A549 (cell line): Measurements from ENCODE around the gene NUP58. TPM values are rescaled to one million over a fixed set of nuclear protein-coding genes. Genes with fewer than 3 reads are reported as not detected.

ENCODE experiments used
- ATAC-seq, 2 experiments: fragments of 200-7000 bp in 1 of 2; fragments of >200 bp in 1 of 2; cut with Nextera tagmentation in 1 of 2; cut with Tn5 transposase in 1 of 2; 3 replicates each; pipeline versions ENCODE4 v1.8.0 to v1.9.1; 2018 to 2020; ENCODE audit warnings: mild to moderate bottlenecking in 1 of 2, moderate library complexity in 1 of 2
- CTCF ChIA-PET: fragments of 300-600 bp; sonication (Branson Sonifier 250); formaldehyde crosslinking; extraction: SDS; loops from one replicate; lab custom pipeline; 2021; ENCODE audit warnings: antibody characterized with exemption, inconsistent platforms; lab: Yijun Ruan, JAX
- POLR2A ChIA-PET: fragments of 350-600 bp; formaldehyde crosslinking; extraction: SDS; loops from one replicate; lab custom pipeline; 2021; ENCODE audit warnings: antibody characterized with exemption, inconsistent platforms; lab: Yijun Ruan, JAX
- DNase-seq, 2 experiments: peaks; one replicate each; pipeline versions ENCODE4 v3.0.0 to v3.0.0-alpha.2; 2011 to 2016; ENCODE audit warnings: low read depth in 1 of 2, low spot score in 1 of 2
- FAIRE-seq: peaks from 2 replicates; lab custom pipeline; 2011; peaks lifted over from hg19 to GRCh38; lab: Jason Lieb, UNC
- H3K27ac ChIP-seq, 2 experiments: fragments of >200 bp; sonication (Bioruptor Twin); formaldehyde crosslinking; 3 replicates each; pipeline ENCODE4 v1.5.1; 2016 to 2017
- H3K4me1 ChIP-seq: fragments of >200 bp; sonication (Bioruptor Twin); formaldehyde crosslinking; 3 replicates; pipeline ENCODE4 v1.6.1; 2016
- H3K4me2 ChIP-seq: fragments of >200 bp; sonication (Bioruptor Twin); formaldehyde crosslinking; 3 replicates; pipeline ENCODE4 v1.6.1; 2016
- H3K4me3 ChIP-seq: fragments of >200 bp; sonication (Bioruptor Twin); formaldehyde crosslinking; 3 replicates; pipeline ENCODE4 v1.5.1; 2016
- H3K9me3 ChIP-seq: fragments of >200 bp; sonication (Bioruptor Twin); formaldehyde crosslinking; 3 replicates; pipeline ENCODE4 v1.6.1; 2016
- BCL3 ChIP-seq: fragments of >200 bp; sonication (Bioruptor Twin); formaldehyde crosslinking; IDR thresholded peaks from 3 replicates; pipeline ENCODE4 v1.6.1; 2016
- CEBPB ChIP-seq, 2 experiments: fragments of >200 bp in 1 of 2; sonication (Bioruptor Twin) in 1 of 2; formaldehyde crosslinking in 1 of 2; IDR thresholded peaks; 2 replicates each; pipeline ENCODE4 v1.6.1; 2012 to 2016
- CHD4 ChIP-seq: fragments of 200-600 bp; sonication (generic); IDR thresholded peaks from 2 replicates; pipeline ENCODE4 v1.6.1; 2016; ENCODE audit warnings: antibody characterized with exemption, mild to moderate bottlenecking, borderline replicate concordance
- EHF ChIP-seq: fragments of 250-450 bp; sonication (Bioruptor Pico); IDR thresholded peaks from 2 replicates; pipeline ENCODE4 v1.5.0; 2020; ENCODE audit warnings: mild to moderate bottlenecking
- EHMT2 ChIP-seq: fragments of 200-600 bp; sonication (generic); IDR thresholded peaks from 2 replicates; pipeline ENCODE4 v1.6.1; 2016; ENCODE audit warnings: antibody characterized with exemption, low read depth, mild to moderate bottlenecking, moderate library complexity
- FOSL2 ChIP-seq, 2 experiments: fragments of 450-650 bp in 1 of 2; fragments of >200 bp in 1 of 2; sonication (Bioruptor Twin) in 1 of 2; formaldehyde crosslinking; IDR thresholded peaks; 2 replicates each; pipeline versions ENCODE4 v1.5.0 to v1.6.1; 2016 to 2020; ENCODE audit warnings: mild to moderate bottlenecking in 1 of 2, moderate library complexity in 1 of 2
- GATA3 ChIP-seq: IDR thresholded peaks from 2 replicates; pipeline ENCODE4 v1.6.1; 2012; ENCODE audit warnings: borderline replicate concordance
- HOXB13 ChIP-seq: fragments of 250-450 bp; sonication (Bioruptor Pico); IDR thresholded peaks from 2 replicates; pipeline ENCODE4 v1.5.0; 2020; ENCODE audit warnings: low read depth, mild to moderate bottlenecking, moderate library complexity
- HOXB5 ChIP-seq: fragments of 250-450 bp; sonication (Bioruptor Pico); IDR thresholded peaks from 2 replicates; pipeline ENCODE4 v1.5.0; 2020; ENCODE audit warnings: mild to moderate bottlenecking, moderate library complexity
- JUN ChIP-seq, 2 experiments: fragments of >200 bp; sonication (Bioruptor Twin); formaldehyde crosslinking; IDR thresholded peaks; 2 replicates in 1 of 2; 3 replicates in 1 of 2; pipeline ENCODE4 v1.6.1; 2016 to 2017
- JUNB ChIP-seq: fragments of >200 bp; sonication (Bioruptor Twin); formaldehyde crosslinking; IDR thresholded peaks from 2 replicates; pipeline ENCODE4 v1.6.1; 2016
- MAFK ChIP-seq: fragments of 450-650 bp; IDR thresholded peaks from 2 replicates; pipeline ENCODE4 v1.6.1; 2014; ENCODE audit not compliant: partially characterized antibody
- MYC ChIP-seq: IDR thresholded peaks from 2 replicates; pipeline ENCODE4 v1.6.1; 2012; ENCODE audit warnings: mild to moderate bottlenecking, inconsistent platforms, low read length, improper control_type of control experiment, borderline replicate concordance
- NFE2L2 ChIP-seq: fragments of 150-350 bp; conservative IDR thresholded peaks from 2 replicates; pipeline ENCODE4 v1.6.1; 2014; ENCODE audit warnings: low read length
- NR3C1 ChIP-seq: fragments of >200 bp; sonication (Bioruptor Twin); formaldehyde crosslinking; IDR thresholded peaks from 3 replicates; pipeline ENCODE4 v1.6.1; 2017
- PHF8 ChIP-seq: fragments of 200-600 bp; sonication (generic); IDR thresholded peaks from 2 replicates; pipeline ENCODE4 v1.6.1; 2016; ENCODE audit warnings: low read depth, mild to moderate bottlenecking, antibody characterized with exemption, moderate library complexity, borderline replicate concordance
- POLR2AphosphoS2 ChIP-seq: conservative IDR thresholded peaks from 2 replicates; pipeline ENCODE4 v1.6.1; 2012; ENCODE audit warnings: low read length, improper control_type of control experiment, inconsistent platforms
- RAD21 ChIP-seq, 2 experiments: fragments of >200 bp in 1 of 2; sonication (Bioruptor Twin) in 1 of 2; formaldehyde crosslinking in 1 of 2; IDR thresholded peaks in 1 of 2; conservative IDR thresholded peaks in 1 of 2; 2 replicates in 1 of 2; 3 replicates in 1 of 2; pipeline ENCODE4 v1.6.1; 2012 to 2018; ENCODE audit warnings: inconsistent platforms in 1 of 2
- RCOR1 ChIP-seq: fragments of 150-350 bp; IDR thresholded peaks from 2 replicates; pipeline ENCODE4 v1.6.1; 2014; ENCODE audit warnings: antibody characterized with exemption, low read length, low read depth
- RFX5 ChIP-seq: fragments of 450-650 bp; IDR thresholded peaks from 2 replicates; pipeline ENCODE4 v1.7.1; 2014; ENCODE audit warnings: antibody characterized with exemption, mild to moderate bottlenecking, moderate library complexity
- SREBF2 ChIP-seq: fragments of 450-650 bp; IDR thresholded peaks from 2 replicates; pipeline ENCODE4 v1.6.1; 2014; ENCODE audit warnings: mild to moderate bottlenecking, moderate library complexity
- TP53 ChIP-seq: fragments of 250-450 bp; sonication (Bioruptor Pico); IDR thresholded peaks from 2 replicates; pipeline ENCODE4 v1.5.0; 2021; ENCODE audit warnings: mild to moderate bottlenecking, moderate library complexity
- USF2 ChIP-seq: fragments of 450-650 bp; IDR thresholded peaks from 2 replicates; pipeline ENCODE4 v1.6.1; 2014; ENCODE audit warnings: antibody characterized with exemption
- ZFP36 ChIP-seq: fragments of 450-650 bp; IDR thresholded peaks from 2 replicates; pipeline ENCODE4 v1.6.1; 2014; ENCODE audit warnings: borderline replicate concordance; ENCODE audit not compliant: partially characterized antibody
- ZSCAN20 ChIP-seq: fragments of 250-450 bp; sonication (Bioruptor Pico); IDR thresholded peaks from 2 replicates; pipeline ENCODE4 v1.8.0; 2022; ENCODE audit warnings: mild to moderate bottlenecking, moderate library complexity
- WGBS: methylation state at CpG from one replicate; pipeline ENCODE4 v1.1.6; 2017; ENCODE audit errors: missing lambda C conversion rate; 5-methylcytosine and 5-hydroxymethylcytosine counted together
- polyA plus RNA-seq, 4 experiments: library from polyadenylated mRNA; depleted of rRNA in 3 of 4; stranded (reverse); fragments of >200 nt; fragmentation: RNase III in 1 of 4; extraction: RNeasy Plus Mini Kit Qiagen cat#74134 plus additional on column Dnase treatment in 1 of 4; gene quantifications; 2 replicates in 3 of 4; 3 replicates in 1 of 4; pipeline ENCODE4 v1.2.3, GENCODE V29; 2011 to 2017
- TF ChIP-seq, protein P1 (sequence below): fragments of 250-450 bp; sonication (Bioruptor Pico); IDR thresholded peaks from 2 replicates; pipeline ENCODE4 v1.5.0; 2021; ENCODE audit warnings: mild to moderate bottlenecking, moderate library complexity, borderline replicate concordance

The NUP58 gene
- polyA plus RNA-seq, 2 of the 4 experiments (the other 2 are of a cell fraction) = 19.6 to 55.6 TPM

GRCh38 chr13:25262261-25262660 is 39.2 kb upstream of the NUP58 start:
- TF ChIP-seq JUNB (no peak), CHD4 (no peak), USF2 (no peak), HOXB5 (no peak), NR3C1 (no peak), ZFP36 (no peak), RAD21 (conservative IDR thresholded peaks at IDR 0.05 in 1 of 2, IDR thresholded peaks at IDR 0.05 in 1 of 2) (no peak), GATA3 (no peak), FOSL2 (IDR thresholded peaks at IDR 0.05) (no peak), FOSL2 (CRISPR knock-in tag; IDR thresholded peaks at IDR 0.05) (no peak), ZSCAN20 (CRISPR knock-in tag) (no peak), SREBF2 (no peak), RCOR1 (no peak), PHF8 (no peak), EHF (CRISPR knock-in tag) (no peak), MYC (no peak), HOXB13 (CRISPR knock-in tag) (no peak), RFX5 (no peak), MAFK (no peak)
- POLR2A ChIA-PET = no interaction called here
- no peak overlapping the region for H3K4me2 ChIP-seq
- ATAC-seq (no peak), FAIRE-seq (no peak), DNase-seq (no peak)
- CTCF ChIA-PET = no interaction called here
- H3K4me1 ChIP-seq = no peaks in the 10 kb centered on the region
- H3K4me3 ChIP-seq = no peak overlapping the region
- H3K9me3 ChIP-seq = no peaks in the 10 kb centered on the region
- H3K27ac ChIP-seq = no peak overlapping the region
- WGBS = 83% methylated on average over 4 of the region's 4 CpGs

GRCh38 chr13:25266706-25267105 is 34.7 kb upstream of the NUP58 start:
- no peak overlapping the region for H3K27ac ChIP-seq
- H3K9me3 ChIP-seq = no peaks in the 10 kb centered on the region
- no peak overlapping the region for H3K4me3 ChIP-seq
- no peak for TF ChIP-seq TP53
- TF ChIP-seq, protein P1, sequence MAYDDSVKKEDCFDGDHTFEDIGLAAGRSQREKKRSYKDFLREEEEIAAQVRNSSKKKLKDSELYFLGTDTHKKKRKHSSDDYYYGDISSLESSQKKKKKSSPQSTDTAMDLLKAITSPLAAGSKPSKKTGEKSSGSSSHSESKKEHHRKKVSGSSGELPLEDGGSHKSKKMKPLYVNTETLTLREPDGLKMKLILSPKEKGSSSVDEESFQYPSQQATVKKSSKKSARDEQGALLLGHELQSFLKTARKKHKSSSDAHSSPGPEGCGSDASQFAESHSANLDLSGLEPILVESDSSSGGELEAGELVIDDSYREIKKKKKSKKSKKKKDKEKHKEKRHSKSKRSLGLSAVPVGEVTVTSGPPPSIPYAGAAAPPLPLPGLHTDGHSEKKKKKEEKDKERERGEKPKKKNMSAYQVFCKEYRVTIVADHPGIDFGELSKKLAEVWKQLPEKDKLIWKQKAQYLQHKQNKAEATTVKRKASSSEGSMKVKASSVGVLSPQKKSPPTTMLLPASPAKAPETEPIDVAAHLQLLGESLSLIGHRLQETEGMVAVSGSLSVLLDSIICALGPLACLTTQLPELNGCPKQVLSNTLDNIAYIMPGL = no peak
- no peak for TF ChIP-seq EHF (CRISPR knock-in tag)
- TF ChIP-seq HOXB13 (CRISPR knock-in tag) = no peak
- TF ChIP-seq EHMT2 = no peak
- TF ChIP-seq JUN (IDR thresholded peaks at IDR 0.05) = no peak
- no peak for TF ChIP-seq SREBF2
- no peak for TF ChIP-seq CEBPB (IDR thresholded peaks at IDR 0.05)
- no peak for TF ChIP-seq NFE2L2
- TF ChIP-seq USF2 = no peak
- no peak for TF ChIP-seq POLR2AphosphoS2
- TF ChIP-seq BCL3 = no peak
- no peak for TF ChIP-seq PHF8
- DNase-seq = no peak
- FAIRE-seq = no peak
- no peak overlapping the region for H3K4me2 ChIP-seq
- 97% methylated on average over 5 of the region's 5 CpGs for WGBS
- no peaks in the 10 kb centered on the region for H3K4me1 ChIP-seq
- CTCF ChIA-PET = no interaction called here
- POLR2A ChIA-PET = no interaction called here
- ATAC-seq = no peak
